Body of pancreas (tissue), 4 donors: ENCODE data around the gene KCNH1.

Experiments used
- POLR2A ChIP-seq, 3 donors: fragments of 450-650 bp; IDR thresholded peaks; one replicate each; pipeline ENCODE4 v1.6.1; 2016; ENCODE audit warnings: antibody characterized with exemption in 3 of 3, mild to moderate bottlenecking in 2 of 3
- TF ChIP-seq, protein P1 (sequence below), 7 experiments: fragments of 450-650 bp in 4 of 7; fragments of 200-600 bp in 3 of 7; sonication (generic) in 3 of 7; IDR thresholded peaks; one replicate each; pipeline ENCODE4 v1.5.1; 2016 to 2019; ENCODE audit warnings: antibody characterized with exemption in 7 of 7

DNA sequence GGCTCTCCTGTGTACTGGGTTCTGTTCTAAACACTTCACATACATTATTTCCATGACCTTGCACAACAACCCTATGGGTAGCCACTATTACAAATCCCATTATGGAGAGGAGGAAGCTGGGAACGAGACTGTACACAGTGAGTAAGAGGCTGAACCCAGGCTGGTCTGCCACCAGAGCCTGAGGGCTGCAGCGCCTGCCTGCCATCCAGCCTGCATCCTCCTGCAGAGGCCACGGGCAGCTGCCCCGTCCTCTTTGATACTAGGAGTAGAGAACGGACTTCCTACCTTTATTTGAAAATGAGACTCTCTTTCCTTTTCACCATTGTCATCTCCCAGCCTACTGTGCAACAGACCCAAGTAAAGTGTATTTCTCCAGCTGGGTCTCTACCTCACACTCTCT is 435.3 kb downstream of the KCNH1 start:
- TF ChIP-seq, protein P1, sequence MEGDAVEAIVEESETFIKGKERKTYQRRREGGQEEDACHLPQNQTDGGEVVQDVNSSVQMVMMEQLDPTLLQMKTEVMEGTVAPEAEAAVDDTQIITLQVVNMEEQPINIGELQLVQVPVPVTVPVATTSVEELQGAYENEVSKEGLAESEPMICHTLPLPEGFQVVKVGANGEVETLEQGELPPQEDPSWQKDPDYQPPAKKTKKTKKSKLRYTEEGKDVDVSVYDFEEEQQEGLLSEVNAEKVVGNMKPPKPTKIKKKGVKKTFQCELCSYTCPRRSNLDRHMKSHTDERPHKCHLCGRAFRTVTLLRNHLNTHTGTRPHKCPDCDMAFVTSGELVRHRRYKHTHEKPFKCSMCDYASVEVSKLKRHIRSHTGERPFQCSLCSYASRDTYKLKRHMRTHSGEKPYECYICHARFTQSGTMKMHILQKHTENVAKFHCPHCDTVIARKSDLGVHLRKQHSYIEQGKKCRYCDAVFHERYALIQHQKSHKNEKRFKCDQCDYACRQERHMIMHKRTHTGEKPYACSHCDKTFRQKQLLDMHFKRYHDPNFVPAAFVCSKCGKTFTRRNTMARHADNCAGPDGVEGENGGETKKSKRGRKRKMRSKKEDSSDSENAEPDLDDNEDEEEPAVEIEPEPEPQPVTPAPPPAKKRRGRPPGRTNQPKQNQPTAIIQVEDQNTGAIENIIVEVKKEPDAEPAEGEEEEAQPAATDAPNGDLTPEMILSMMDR (IDR thresholded peaks at IDR 0.05) = no peak
- TF ChIP-seq POLR2A (IDR thresholded peaks at IDR 0.05) = no peak
